GM23248 (cell line): ENCODE data around the gene SYNE2. TPM values are rescaled to one million over a fixed set of nuclear protein-coding genes. Genes with fewer than 3 reads are reported as not detected.
"Not testable (repeated sequence)": the region's sequence is repeated elsewhere in the genome, so short reads cannot be mapped to it uniquely, and the experiment has no call there.

Experiments
- DNase-seq: peaks from one replicate; pipeline ENCODE4 v3.0.0-alpha.2; 2015
- H2AFZ ChIP-seq: fragments of 200-600 bp; sonication (generic); 2 replicates; pipeline ENCODE4 v1.6.1; 2016; ENCODE audit warnings: antibody characterized with exemption
- H3F3A ChIP-seq: fragments of 200-600 bp; sonication (generic); 2 replicates; pipeline ENCODE4 v1.6.1; 2016; ENCODE audit warnings: mild to moderate bottlenecking, antibody characterized with exemption, mixed run types; ENCODE audit not compliant: insufficient read depth
- H3K27ac ChIP-seq: fragments of 200-600 bp; sonication (generic); 2 replicates; pipeline ENCODE4 v1.5.1; 2016; ENCODE audit warnings: mild to moderate bottlenecking
- H3K27me3 ChIP-seq: fragments of 200-600 bp; sonication (generic); replicated peaks from 2 replicates; pipeline ENCODE4 v1.6.1; 2016; ENCODE audit warnings: mild to moderate bottlenecking; ENCODE audit not compliant: insufficient read depth
- H3K36me3 ChIP-seq: fragments of 200-600 bp; sonication (generic); 2 replicates; pipeline ENCODE4 v1.6.1; 2016; ENCODE audit warnings: low read depth, mild to moderate bottlenecking
- H3K4me1 ChIP-seq: fragments of 200-600 bp; sonication (generic); 2 replicates; pipeline ENCODE4 v1.6.1; 2016; ENCODE audit warnings: mild to moderate bottlenecking; ENCODE audit not compliant: insufficient read depth
- H3K4me2 ChIP-seq: fragments of 200-600 bp; sonication (generic); one replicate; pipeline ENCODE4 v1.6.1; 2016; ENCODE audit warnings: mild to moderate bottlenecking; ENCODE audit not compliant: unreplicated experiment
- H3K4me3 ChIP-seq: fragments of 200-600 bp; sonication (generic); 2 replicates; pipeline ENCODE4 v1.5.1; 2016; ENCODE audit warnings: mild to moderate bottlenecking
- H3K79me2 ChIP-seq: fragments of 200-600 bp; sonication (generic); 2 replicates; pipeline ENCODE4 v1.6.1; 2016; ENCODE audit warnings: mild to moderate bottlenecking; ENCODE audit not compliant: insufficient read depth
- H3K9ac ChIP-seq: fragments of 200-600 bp; sonication (generic); 2 replicates; pipeline ENCODE4 v1.6.1; 2016; ENCODE audit warnings: mild to moderate bottlenecking
- H3K9me2 ChIP-seq: fragments of 200-600 bp; sonication (generic); 2 replicates; pipeline ENCODE4 v1.6.1; 2016; ENCODE audit warnings: mixed run types, mild to moderate bottlenecking, moderate library complexity; ENCODE audit not compliant: insufficient read depth
- H3K9me3 ChIP-seq: fragments of 200-600 bp; sonication (generic); one replicate; pipeline ENCODE4 v1.6.1; 2017; ENCODE audit warnings: low read depth
- H4K20me1 ChIP-seq: fragments of 200-600 bp; sonication (generic); 2 replicates; pipeline ENCODE4 v1.6.0; 2016; ENCODE audit not compliant: insufficient read depth
- EZH2 ChIP-seq: fragments of 200-600 bp; sonication (generic); IDR thresholded peaks from 2 replicates; pipeline ENCODE4 v1.6.1; 2018; ENCODE audit warnings: antibody characterized with exemption, mild to moderate bottlenecking; ENCODE audit not compliant: insufficient read depth, poor library complexity, severe bottlenecking
- EZH2phosphoT487 ChIP-seq: fragments of 200-600 bp; sonication (generic); IDR thresholded peaks from 2 replicates; pipeline ENCODE4 v1.6.1; 2018; ENCODE audit warnings: antibody characterized with exemption, moderate library complexity, mild to moderate bottlenecking, low read depth; ENCODE audit not compliant: insufficient read depth
- WGBS, 2 experiments: methylation state at CpG; one replicate each; pipeline ENCODE4 v1.1.6; 2015 to 2017; ENCODE audit warnings: low lambda C conversion rate in 2 of 2, low coverage in 1 of 2; ENCODE audit errors: missing lambda C conversion rate in 2 of 2; 5-methylcytosine and 5-hydroxymethylcytosine counted together
- in situ Hi-C: fragments of 300-500 bp; cut with MboI; formaldehyde crosslinking; loops from 2 replicates; pipeline ENCODE4 v1.15.0; 2020
- polyA plus RNA-seq: library from polyadenylated mRNA; unstranded; fragments of >200 nt; fragmentation: Nextera tagmentation; extraction: Ambion mirVana; gene quantifications from 2 replicates; pipeline ENCODE4 v1.2.1, GENCODE V29; 2016
- total RNA-seq: library from RNA; depleted of rRNA; stranded (reverse); fragments of >200 nt; shearing (Covaris generic); gene quantifications from 2 replicates; pipeline ENCODE4 v1.2.3, GENCODE V29; 2014

Gene SYNE2
- total and polyA plus RNA-seq, 2 experiments from 2014 or later = 2.8 to 4.4 TPM

- H3K4me3 ChIP-seq = no peak overlapping the region
- in situ Hi-C loops = no loop called here
- H3K27ac ChIP-seq = no peak overlapping the region
- peaks cover 9% of the 10 kb centered on the region for H3K4me1 ChIP-seq
- no peaks in the 10 kb centered on the region for H3K79me2 ChIP-seq
- no peak overlapping the region for H2AFZ ChIP-seq
- H3K9me2 ChIP-seq = no peaks in the 10 kb centered on the region
- TF ChIP-seq EZH2 (no peak), EZH2phosphoT487 (no peak)
- DNase-seq = no peak
- H3K9me3 ChIP-seq = no peaks in the 10 kb centered on the region
- no peaks in the 10 kb centered on the region for H3K36me3 ChIP-seq
- 72 to 73% methylated on average over 6 of the region's 6 CpGs for WGBS, 2 experiments
- H3K27me3 ChIP-seq = no peaks in the 10 kb centered on the region
- H4K20me1 ChIP-seq = no peaks in the 10 kb centered on the region
- H3K9ac ChIP-seq = no peak overlapping the region
- no peak overlapping the region for H3K4me2 ChIP-seq
- H3F3A ChIP-seq = no peaks in the 10 kb centered on the region
Observed at GRCh38 chr14:63867933-63868921, 15.4 kb downstream of the SYNE2 start.

- H4K20me1 ChIP-seq, H2AFZ ChIP-seq, H3K4me3 ChIP-seq, H3K9ac ChIP-seq, H3K9me2 ChIP-seq, H3K79me2 ChIP-seq, H3K9me3 ChIP-seq, H3K27me3 ChIP-seq, in situ Hi-C loops, H3K36me3 ChIP-seq, H3F3A ChIP-seq, H3K27ac ChIP-seq, H3K4me2 ChIP-seq, DNase-seq, H3K4me1 ChIP-seq: not testable (repeated sequence)
- WGBS, 2 experiments = 90 to 94% methylated on average over 1 of the region's 2 CpGs
Observed at GRCh38 chr14:63869940-63870752, 17.3 kb downstream of the SYNE2 start.

GRCh38 chr14:63870753-63871037, 17.9 kb downstream of the SYNE2 start:
- H3K4me2 ChIP-seq, H3K27ac ChIP-seq, H3K9ac ChIP-seq, H3K9me2 ChIP-seq, H3K27me3 ChIP-seq, H3K4me1 ChIP-seq, in situ Hi-C loops, H3K9me3 ChIP-seq, H3K79me2 ChIP-seq, H3K4me3 ChIP-seq, H3F3A ChIP-seq, H4K20me1 ChIP-seq, DNase-seq, H2AFZ ChIP-seq, H3K36me3 ChIP-seq: not testable (repeated sequence)
- 0% methylated on average over 1 of the region's 1 CpG for WGBS, 2 experiments

- in situ Hi-C loops = no loop called here
- no peak overlapping the region for H2AFZ ChIP-seq
- H3K27ac ChIP-seq = no peak overlapping the region
- H3K4me2 ChIP-seq = no peak overlapping the region
- no peak overlapping the region for H3K9ac ChIP-seq
- TF ChIP-seq EZH2phosphoT487 = no peak
- TF ChIP-seq EZH2 = no peak
- no peaks in the 10 kb centered on the region for H3K4me1 ChIP-seq
- H3K36me3 ChIP-seq = no peaks in the 10 kb centered on the region
- H4K20me1 ChIP-seq = no peaks in the 10 kb centered on the region
- H3F3A ChIP-seq = no peaks in the 10 kb centered on the region
- H3K4me3 ChIP-seq = no peak overlapping the region
- H3K27me3 ChIP-seq = no peaks in the 10 kb centered on the region
- 96 to 98% methylated on average over 3 of the region's 3 CpGs for WGBS, 2 experiments
- no peaks in the 10 kb centered on the region for H3K9me2 ChIP-seq
- H3K79me2 ChIP-seq = no peaks in the 10 kb centered on the region
- H3K9me3 ChIP-seq = no peaks in the 10 kb centered on the region
- DNase-seq = no peak
Observed at GRCh38 chr14:63874223-63874622, 21.4 kb downstream of the SYNE2 start.
